ENCODE results near the gene MSANTD7.

- TF ChIP-seq POLR2AphosphoS5 (IDR thresholded peaks at IDR 0.05; ENCODE audit: low read length) (no peak), FOS (IDR thresholded peaks at IDR 0.05; ENCODE audit: borderline replicate concordance, extremely low read depth, insufficient read length) (no peak), NFYA (IDR thresholded peaks at IDR 0.05; ENCODE audit: borderline replicate concordance, low read depth, low read length) (no peak), TAF1 (IDR thresholded peaks at IDR 0.05; ENCODE audit: borderline replicate concordance, low read depth, low read length) (no peak), EZH2 (IDR thresholded peaks at IDR 0.05; ENCODE audit: borderline replicate concordance, control insufficient read depth, low read depth, low read length) (no peak)
Observed at GRCh38 chr10:14837003-14837756, 926 bp upstream of the MSANTD7 start.

All from GM12878 (cell line).